Neural cell (in vitro differentiated cells): ENCODE measurements around the gene PGF. TPM values are rescaled to one million over a fixed set of nuclear protein-coding genes. Genes with fewer than 3 reads are reported as not detected.

Experiments
- H2AFZ ChIP-seq: fragments of 200-600, 300-800 bp; sonication (generic), shearing (Covaris generic); 2 replicates; pipeline ENCODE4 v1.6.0; 2014; ENCODE audit warnings: low read depth, mild to moderate bottlenecking, antibody characterized with exemption, low read length, moderate library complexity
- H3F3A ChIP-seq: fragments of 200-600 bp; shearing (Covaris generic); 2 replicates; pipeline ENCODE4 v1.6.1; 2016; ENCODE audit warnings: mild to moderate bottlenecking, moderate library complexity, mixed read lengths, antibody characterized with exemption, low read length; ENCODE audit not compliant: insufficient read depth, poor library complexity, severe bottlenecking
- H3K27ac ChIP-seq: fragments of 200-600, 300-800 bp; sonication (generic), shearing (Covaris generic); 2 replicates; pipeline ENCODE4 v1.5.1; 2014; ENCODE audit warnings: mild to moderate bottlenecking, low read length, moderate library complexity
- H3K27me3 ChIP-seq: fragments of 300-800, 200-600 bp; sonication (generic), shearing (Covaris generic); 2 replicates; pipeline ENCODE4 v1.6.0; 2014; ENCODE audit warnings: mild to moderate bottlenecking, low read depth, low read length, moderate library complexity; ENCODE audit not compliant: insufficient read depth
- H3K36me3 ChIP-seq: fragments of 300-800, 200-600 bp; sonication (generic), shearing (Covaris generic); 2 replicates; pipeline ENCODE4 v1.5.1; 2014; ENCODE audit warnings: mild to moderate bottlenecking, antibody characterized with exemption, low read length, moderate library complexity; ENCODE audit not compliant: insufficient read depth
- H3K4me2 ChIP-seq: fragments of 300-800, 200-600 bp; sonication (generic), shearing (Covaris generic); 2 replicates; pipeline ENCODE4 v1.6.0; 2014; ENCODE audit warnings: mild to moderate bottlenecking, low read length
- H3K4me3 ChIP-seq: fragments of 300-800, 200-600 bp; sonication (generic), shearing (Covaris generic); 2 replicates; pipeline ENCODE4 v1.5.1; 2014; ENCODE audit warnings: mild to moderate bottlenecking, low read length, moderate library complexity
- H3K79me2 ChIP-seq: fragments of 200-600 bp; shearing (Covaris generic); replicated peaks from 2 replicates; pipeline ENCODE4 v1.6.0; 2014; ENCODE audit warnings: mild to moderate bottlenecking, low read length, moderate library complexity; ENCODE audit not compliant: insufficient read depth
- H3K9ac ChIP-seq: fragments of 300-800, 200-600 bp; sonication (generic), shearing (Covaris generic); 2 replicates; pipeline ENCODE4 v1.6.1; 2016; ENCODE audit warnings: mild to moderate bottlenecking, low read length, mixed read lengths
- H3K9me2 ChIP-seq: fragments of 200-600 bp; shearing (Covaris generic); 2 replicates; pipeline ENCODE4 v1.6.1; 2016; ENCODE audit warnings: mild to moderate bottlenecking, low read length, mixed read lengths; ENCODE audit not compliant: insufficient read depth
- H3K9me3 ChIP-seq: fragments of 200-600, 300-800 bp; sonication (generic), shearing (Covaris generic); 2 replicates; pipeline ENCODE4 v1.6.1; 2016; ENCODE audit warnings: mild to moderate bottlenecking, mixed run types, low read length, moderate library complexity, mixed read lengths
- H4K20me1 ChIP-seq: fragments of 200-600 bp; shearing (Covaris generic); 2 replicates; pipeline ENCODE4 v1.6.1; 2016; ENCODE audit warnings: mild to moderate bottlenecking, mixed run types; ENCODE audit not compliant: insufficient read depth
- CTCF ChIP-seq: fragments of 450-650 bp; IDR thresholded peaks from 2 replicates; pipeline ENCODE4 v1.5.1; 2014; ENCODE audit warnings: antibody characterized with exemption, mild to moderate bottlenecking, moderate library complexity; ENCODE audit not compliant: poor library complexity, severe bottlenecking
- EP300 ChIP-seq: fragments of 450-650 bp; conservative IDR thresholded peaks from 2 replicates; pipeline ENCODE4 v1.6.1; 2014; ENCODE audit warnings: antibody characterized with exemption, mild to moderate bottlenecking, moderate library complexity; ENCODE audit not compliant: poor library complexity, severe bottlenecking
- EZH2 ChIP-seq: fragments of 200-600, 300-800 bp; shearing (Covaris generic), sonication (generic); IDR thresholded peaks from 2 replicates; pipeline ENCODE4 v1.6.1; 2014; ENCODE audit warnings: antibody characterized with exemption, low read length, borderline replicate concordance, mild to moderate bottlenecking; ENCODE audit not compliant: insufficient read depth, poor library complexity, severe bottlenecking
- MXI1 ChIP-seq: fragments of 450-650 bp; conservative IDR thresholded peaks from 2 replicates; pipeline ENCODE4 v1.6.1; 2014; ENCODE audit warnings: antibody characterized with exemption, mild to moderate bottlenecking; ENCODE audit not compliant: poor library complexity, severe bottlenecking
- POLR2AphosphoS5 ChIP-seq: IDR thresholded peaks from 2 replicates; pipeline ENCODE4 v1.6.1; 2012
- RAD21 ChIP-seq: fragments of 450-650 bp; conservative IDR thresholded peaks from 2 replicates; pipeline ENCODE4 v1.6.1; 2014; ENCODE audit warnings: antibody characterized with exemption, mild to moderate bottlenecking, moderate library complexity
- REST ChIP-seq: IDR thresholded peaks from 2 replicates; pipeline ENCODE4 v1.6.1; 2012; ENCODE audit warnings: borderline replicate concordance
- SMC3 ChIP-seq: fragments of 450-650 bp; conservative IDR thresholded peaks from 2 replicates; pipeline ENCODE4 v1.6.1; 2014; ENCODE audit warnings: antibody characterized with exemption, mild to moderate bottlenecking, moderate library complexity; ENCODE audit not compliant: poor library complexity
- TAF1 ChIP-seq: IDR thresholded peaks from 2 replicates; pipeline ENCODE4 v1.6.1; 2012; ENCODE audit warnings: low read depth
- polyA plus RNA-seq: library from polyadenylated mRNA; depleted of rRNA; stranded (reverse); fragments of >200 nt; gene quantifications from 2 replicates; pipeline ENCODE4 v1.2.3, GENCODE V29; 2014

PGF gene
- polyA plus RNA-seq, 1 donor from 2014 or later = not detected

- H3K36me3 ChIP-seq = no peaks in the 10 kb centered on the region
- H3K27me3 ChIP-seq = no peaks in the 10 kb centered on the region
- no peak overlapping the region for H2AFZ ChIP-seq
- H3K9ac ChIP-seq = no peak overlapping the region
- H3K9me3 ChIP-seq = no peaks in the 10 kb centered on the region
- H3K4me2 ChIP-seq = no peak overlapping the region
- TF ChIP-seq REST = no peak
- TF ChIP-seq CTCF = no peak
- no peak for TF ChIP-seq RAD21
- TF ChIP-seq EZH2 = no peak
- TF ChIP-seq EP300 = no peak
- TF ChIP-seq MXI1 = no peak
- TF ChIP-seq POLR2AphosphoS5 = no peak
- TF ChIP-seq SMC3 = no peak
- no peak for TF ChIP-seq TAF1
- no peaks in the 10 kb centered on the region for H3K79me2 ChIP-seq
- H3K27ac ChIP-seq = no peak overlapping the region
- H3K9me2 ChIP-seq = no peaks in the 10 kb centered on the region
- H3K4me3 ChIP-seq = no peak overlapping the region
- no peaks in the 10 kb centered on the region for H4K20me1 ChIP-seq
- no peaks in the 10 kb centered on the region for H3F3A ChIP-seq
Observed at GRCh38 chr14:74924061-74924460, 31.3 kb downstream of the PGF start.

GRCh38 chr14:74922752-74923401 is 32.5 kb downstream of the PGF start, which contains the start of gene RPS6KL1:
RPS6KL1 (minus strand) TSS chr14:74923260; CDS start chr14:74921541, 1,719 bp downstream.
- no peaks in the 10 kb centered on the region for H3K9me3 ChIP-seq
- H3K9me2 ChIP-seq = no peaks in the 10 kb centered on the region
- H4K20me1 ChIP-seq = no peaks in the 10 kb centered on the region
- peak within 1 kb of the TSS; percentile 96 for H3K9ac ChIP-seq
- no peaks in the 10 kb centered on the region for H3F3A ChIP-seq
- peak within 1 kb of the TSS; percentile 97 for H3K4me2 ChIP-seq
- H3K79me2 ChIP-seq = no peaks in the 10 kb centered on the region
- TF ChIP-seq CTCF = peak; percentile 17
- TF ChIP-seq EP300 = peak; percentile 30
- no peak for TF ChIP-seq EZH2
- TF ChIP-seq MXI1 = peak; percentile 92
- peak; percentile 41 for TF ChIP-seq RAD21
- peak; percentile 37 for TF ChIP-seq SMC3
- no peak for TF ChIP-seq TAF1
- peak; percentile 60 for TF ChIP-seq REST
- peak; percentile 93 for TF ChIP-seq POLR2AphosphoS5
- peak within 1 kb of the TSS; percentile 99 for H3K4me3 ChIP-seq
- H3K27ac ChIP-seq = peak within 1 kb of the TSS; percentile 71
- no peaks in the 10 kb centered on the region for H3K27me3 ChIP-seq
- no peaks in the 10 kb centered on the region for H3K36me3 ChIP-seq
- peak within 1 kb of the TSS; percentile 98 for H2AFZ ChIP-seq
